HG03175 (cell line): Measurements from ENCODE around the gene NRG4.
"Not testable (repeated sequence)": the region's sequence is repeated elsewhere in the genome, so short reads cannot be mapped to it uniquely, and the experiment has no call there.

ENCODE experiments used
- ATAC-seq: cut with Tn5 transposase; IDR thresholded peaks from one replicate; pipeline ENCODE4 v1.9.1; 2021; ENCODE audit warnings: mild to moderate bottlenecking, moderate library complexity; ENCODE audit not compliant: unreplicated experiment

Gene NRG4

DNA sequence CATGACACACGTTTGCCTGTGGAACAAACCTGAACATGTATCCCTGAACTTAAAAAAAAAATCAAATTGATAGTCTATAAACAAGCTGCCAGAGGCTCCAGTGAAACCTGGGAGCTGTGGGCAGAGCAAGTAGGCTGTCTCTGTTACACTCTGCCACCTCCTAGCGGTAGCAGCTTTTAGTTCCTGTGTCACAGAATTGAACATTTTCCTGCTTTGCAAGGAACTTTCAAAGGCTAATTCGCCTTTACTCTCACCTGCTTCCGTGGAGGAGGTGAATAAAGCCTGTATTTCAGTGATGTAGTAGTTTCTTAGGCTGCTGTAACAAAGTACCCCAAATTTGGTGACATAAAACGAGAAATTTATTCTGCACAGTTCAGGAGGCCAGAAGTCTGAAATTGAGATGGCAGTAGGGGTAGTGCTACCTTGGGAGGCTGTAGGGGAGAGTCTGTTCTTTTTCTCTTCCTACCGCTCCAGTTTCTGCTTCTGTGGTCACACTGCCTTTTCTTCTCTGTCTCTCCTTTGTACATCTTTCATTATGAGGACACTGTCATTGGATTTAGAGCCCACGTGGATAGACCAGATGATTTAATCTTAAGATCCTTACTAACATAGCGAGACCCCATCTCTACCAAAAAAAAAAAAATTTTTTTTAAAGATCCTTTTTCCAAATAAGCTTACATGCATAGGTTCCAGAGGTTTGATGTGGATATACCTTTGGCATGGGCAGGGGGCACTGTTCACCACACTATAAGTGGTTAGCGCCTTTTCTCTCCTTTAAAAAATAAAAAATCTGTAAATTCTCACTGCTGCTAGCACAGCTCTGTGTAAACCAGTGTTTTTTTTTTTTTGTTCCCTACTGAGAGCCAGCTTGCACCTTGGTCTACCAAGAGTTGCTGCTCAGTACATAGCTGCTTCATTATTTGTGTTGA lies 83.3 kb downstream of the NRG4 start:
- ATAC-seq: no peak

DNA sequence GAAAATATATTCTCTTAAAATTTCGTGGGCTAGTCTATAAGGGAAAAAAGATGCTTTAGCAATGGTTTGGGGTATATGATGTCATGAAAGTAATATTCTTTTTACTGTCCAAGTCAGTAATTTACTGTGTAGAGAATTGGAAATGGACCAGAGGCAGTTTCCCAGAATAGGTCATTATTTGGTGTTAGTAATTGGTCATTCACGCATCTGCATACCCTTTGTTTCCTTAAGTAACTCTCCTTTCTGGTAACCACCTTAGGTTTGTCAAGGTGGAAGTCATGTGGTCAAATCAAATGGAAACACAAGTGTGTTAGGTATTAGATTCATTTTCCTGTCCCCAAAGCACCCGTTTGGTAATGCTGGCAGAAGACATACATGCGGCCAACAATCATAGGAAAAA lies 84.6 kb downstream of the NRG4 start:
- no peak for ATAC-seq

DNA sequence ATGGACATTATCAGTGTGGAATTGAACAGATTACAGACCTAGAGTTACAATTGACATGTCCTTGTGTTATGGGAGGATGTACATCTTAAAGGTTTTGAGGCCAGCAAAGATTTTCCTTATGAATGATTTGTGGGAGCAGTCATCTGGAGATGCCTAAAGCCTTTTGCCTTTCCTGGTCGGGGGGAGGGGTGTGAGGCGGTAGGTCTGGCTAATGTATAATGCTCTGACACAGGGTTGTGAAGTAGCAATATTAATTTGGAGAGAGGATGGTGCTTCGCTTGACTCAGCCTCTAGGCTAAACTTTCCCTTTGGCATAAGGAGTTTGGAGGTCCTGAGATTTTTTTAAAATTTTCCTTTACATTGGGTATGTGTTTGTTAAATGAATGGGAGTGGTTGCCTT lies 85.3 kb downstream of the NRG4 start:
- ATAC-seq: no peak

DNA sequence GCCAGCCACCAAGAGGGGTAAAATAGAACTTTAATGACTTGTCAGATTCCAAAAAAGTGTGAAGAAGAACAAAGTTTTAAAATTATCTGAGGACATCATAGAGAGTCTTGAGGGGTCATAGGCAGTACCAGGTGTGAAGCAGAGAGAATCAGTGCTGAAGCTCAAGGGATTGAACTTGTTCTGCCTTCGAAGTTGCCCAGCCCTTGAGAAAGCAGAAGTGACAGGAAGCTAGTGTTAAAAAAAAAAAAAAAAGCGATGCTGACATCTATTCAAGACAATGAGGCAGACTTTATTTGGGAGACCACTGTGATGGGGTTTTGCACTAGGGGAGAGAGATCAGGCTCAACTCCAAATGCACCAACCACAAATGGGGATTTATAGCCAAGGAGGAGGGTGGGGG lies 86.8 kb downstream of the NRG4 start:
- no peak for ATAC-seq

DNA sequence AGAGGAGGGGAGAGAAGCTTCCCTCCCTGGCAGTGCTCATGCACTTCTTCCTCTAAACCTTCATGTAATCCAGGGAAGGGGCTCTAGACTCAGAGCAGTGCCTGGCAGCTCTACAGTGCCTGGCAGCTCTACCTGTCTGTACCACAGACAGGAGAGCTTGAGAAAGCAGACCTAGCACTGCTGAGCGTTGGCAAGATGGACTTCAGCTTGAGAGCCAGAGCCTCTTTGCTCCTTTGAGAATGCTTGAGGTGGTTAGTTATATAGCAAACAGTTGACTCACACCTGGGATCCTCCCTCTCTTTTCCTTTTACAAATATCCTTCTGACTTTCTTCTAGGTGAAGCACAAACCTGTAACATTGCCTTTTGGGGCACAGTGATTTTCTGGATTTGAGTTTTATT lies 87.6 kb downstream of the NRG4 start:
- ATAC-seq: no peak

DNA sequence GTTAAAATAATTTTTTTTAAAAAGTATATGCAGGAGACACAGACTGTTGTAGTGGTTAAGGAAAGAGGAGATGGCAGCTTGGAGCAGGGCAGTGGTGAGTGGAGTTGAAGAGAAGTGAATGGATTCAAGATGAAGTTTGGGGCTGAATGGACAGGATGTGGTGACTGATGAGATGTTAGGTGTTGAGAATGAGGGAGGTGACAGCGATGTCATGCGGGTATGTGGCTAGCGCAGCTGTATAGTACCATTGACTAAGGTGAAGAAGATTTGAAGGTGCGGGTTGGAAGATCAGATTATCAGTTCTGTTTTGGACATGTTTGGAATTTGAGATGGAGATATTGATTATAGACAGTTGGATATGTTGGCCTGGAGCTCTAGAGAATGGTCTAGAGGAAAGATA lies 88.5 kb downstream of the NRG4 start:
- no peak for ATAC-seq

DNA sequence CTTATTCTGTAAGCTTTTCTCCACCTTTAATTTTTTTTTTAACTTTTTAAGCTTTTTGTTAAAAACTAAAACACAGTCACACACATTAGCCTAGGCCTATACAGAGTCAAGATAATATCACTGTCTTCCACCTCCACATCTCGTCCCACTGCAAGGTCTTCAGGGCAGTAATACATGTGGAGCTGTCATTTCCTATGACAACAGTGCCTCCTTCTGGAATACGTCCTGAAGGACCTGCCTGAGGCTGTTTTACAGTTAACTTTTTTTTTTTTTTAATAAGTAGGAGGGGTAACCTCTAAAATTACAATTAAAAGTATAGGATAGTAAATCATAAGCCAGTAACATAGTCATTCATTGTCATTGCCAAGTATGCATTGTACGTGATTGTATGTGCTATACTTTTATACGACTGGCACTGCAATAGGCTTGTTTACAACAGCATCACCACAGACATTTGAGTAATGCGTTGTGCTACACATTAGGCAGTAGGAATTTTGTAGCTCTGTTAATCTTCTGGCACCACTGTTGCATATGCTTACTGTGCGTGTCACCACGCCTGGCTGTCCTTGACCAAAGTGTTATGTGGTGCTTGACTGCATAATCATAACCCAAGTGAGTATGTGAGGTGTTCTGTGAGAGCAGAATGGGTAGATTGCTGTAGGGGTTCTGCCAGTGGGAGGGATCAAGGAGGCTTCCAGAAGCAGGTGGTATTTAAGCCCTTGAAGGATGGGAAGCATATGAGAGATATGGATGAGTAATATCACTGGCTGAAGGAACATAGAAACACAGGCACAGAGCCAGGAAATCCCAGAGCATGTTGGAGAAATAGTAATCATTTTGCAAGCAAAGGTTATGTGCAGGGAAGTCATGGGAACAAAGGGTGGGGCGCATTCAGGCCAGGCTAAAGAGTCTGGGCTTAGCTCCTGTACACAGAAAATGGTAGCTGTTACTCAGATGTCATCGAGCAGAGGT lies 90.2 kb downstream of the NRG4 start:
- no peak for ATAC-seq

DNA sequence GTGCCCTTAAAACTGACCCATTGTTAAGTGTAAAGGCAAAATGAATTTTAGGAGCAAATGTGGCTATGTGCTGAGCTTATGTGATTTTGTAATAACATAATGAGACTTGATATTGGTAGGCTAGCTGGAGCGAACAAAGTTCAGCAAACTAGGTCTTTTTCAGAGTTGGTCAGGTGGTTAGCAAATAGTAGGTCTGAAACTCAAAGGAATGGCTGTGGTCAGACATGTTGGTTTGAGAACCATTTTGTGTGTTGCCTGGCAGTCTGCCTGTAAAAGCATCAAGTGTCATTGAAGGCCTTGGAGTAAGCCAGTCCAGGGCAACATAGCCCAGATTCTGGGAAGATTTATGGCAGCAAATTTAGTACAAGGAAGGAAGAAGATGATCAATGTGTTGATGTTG lies 92.1 kb downstream of the NRG4 start:
- ATAC-seq: no peak

DNA sequence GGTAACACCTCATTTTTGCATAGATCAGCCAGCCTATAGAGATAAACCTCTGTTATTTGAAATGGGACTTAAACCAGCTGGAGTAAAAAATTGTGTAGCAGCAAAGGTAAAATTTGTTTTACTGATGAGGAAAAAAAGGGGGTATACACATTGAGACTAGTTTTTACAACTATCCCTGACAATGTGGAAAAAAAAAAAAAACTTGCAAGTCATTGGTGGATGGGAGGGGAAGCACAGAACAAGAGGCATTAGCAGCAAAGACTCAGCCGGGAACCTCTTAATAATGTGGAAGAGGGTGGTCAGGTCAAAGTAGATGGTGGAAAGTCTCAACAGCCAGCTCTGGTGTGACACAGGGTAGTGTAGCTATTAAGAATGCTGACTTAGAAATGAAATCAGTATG lies 94.1 kb downstream of the NRG4 start:
- no peak for ATAC-seq

DNA sequence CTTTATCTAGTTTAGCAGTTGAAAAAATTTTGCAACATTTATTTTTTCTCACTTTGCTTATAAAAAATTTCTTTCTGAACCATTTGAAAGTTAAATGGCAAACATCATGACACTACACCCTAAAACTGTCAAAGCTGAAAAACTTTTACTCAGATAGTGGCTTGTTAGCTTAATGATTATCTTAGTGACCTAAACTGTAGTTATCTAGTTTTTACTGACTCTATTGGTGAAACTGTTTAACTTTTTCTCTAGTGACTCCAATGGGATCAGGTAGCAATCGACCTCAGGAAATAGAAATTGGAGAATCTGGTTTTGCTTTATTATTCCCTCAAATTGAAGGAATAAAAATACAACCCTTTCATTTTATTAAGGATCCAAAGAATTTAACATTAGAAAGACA lies 95.2 kb downstream of the NRG4 start:
- no peak for ATAC-seq

DNA sequence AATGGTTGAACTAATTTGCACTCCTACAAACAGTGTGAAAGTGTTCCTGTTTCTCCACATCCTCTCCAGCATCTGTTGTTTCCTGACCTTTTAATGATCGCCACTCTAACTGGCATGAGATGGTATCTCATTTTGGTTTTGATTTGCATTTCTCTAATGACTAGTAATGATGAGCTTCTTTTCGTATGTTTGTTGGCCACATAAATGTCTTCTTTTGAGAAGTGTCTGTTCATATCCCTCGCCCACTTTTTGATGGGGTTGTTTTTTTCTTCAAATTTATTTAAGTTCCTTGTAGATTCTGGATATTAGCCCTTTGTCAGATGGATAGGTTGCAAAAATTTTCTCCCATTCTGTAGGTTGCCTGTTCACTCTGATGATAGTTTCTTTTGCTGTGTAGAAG lies 101.9 kb downstream of the NRG4 start:
- not testable (repeated sequence) for ATAC-seq

DNA sequence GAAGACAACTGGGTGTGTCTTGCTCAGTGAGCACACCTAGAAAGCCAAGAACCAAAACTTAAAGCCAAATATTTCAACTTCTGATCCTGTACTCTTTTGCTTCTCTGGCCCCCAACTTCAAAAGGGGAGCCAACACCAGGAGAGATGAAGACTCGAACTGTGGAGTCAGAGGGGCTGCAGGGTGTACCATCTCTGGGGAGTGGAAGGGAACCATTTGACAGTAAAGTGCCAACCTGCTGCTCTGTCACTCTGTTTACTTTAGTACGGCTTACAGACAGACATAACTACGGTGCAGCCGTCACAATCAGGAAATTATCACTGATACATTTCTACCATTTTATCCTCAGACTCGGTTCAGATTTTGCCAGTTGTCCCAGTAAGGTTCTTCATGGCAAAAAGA lies 107.0 kb downstream of the NRG4 start:
- no peak for ATAC-seq

DNA sequence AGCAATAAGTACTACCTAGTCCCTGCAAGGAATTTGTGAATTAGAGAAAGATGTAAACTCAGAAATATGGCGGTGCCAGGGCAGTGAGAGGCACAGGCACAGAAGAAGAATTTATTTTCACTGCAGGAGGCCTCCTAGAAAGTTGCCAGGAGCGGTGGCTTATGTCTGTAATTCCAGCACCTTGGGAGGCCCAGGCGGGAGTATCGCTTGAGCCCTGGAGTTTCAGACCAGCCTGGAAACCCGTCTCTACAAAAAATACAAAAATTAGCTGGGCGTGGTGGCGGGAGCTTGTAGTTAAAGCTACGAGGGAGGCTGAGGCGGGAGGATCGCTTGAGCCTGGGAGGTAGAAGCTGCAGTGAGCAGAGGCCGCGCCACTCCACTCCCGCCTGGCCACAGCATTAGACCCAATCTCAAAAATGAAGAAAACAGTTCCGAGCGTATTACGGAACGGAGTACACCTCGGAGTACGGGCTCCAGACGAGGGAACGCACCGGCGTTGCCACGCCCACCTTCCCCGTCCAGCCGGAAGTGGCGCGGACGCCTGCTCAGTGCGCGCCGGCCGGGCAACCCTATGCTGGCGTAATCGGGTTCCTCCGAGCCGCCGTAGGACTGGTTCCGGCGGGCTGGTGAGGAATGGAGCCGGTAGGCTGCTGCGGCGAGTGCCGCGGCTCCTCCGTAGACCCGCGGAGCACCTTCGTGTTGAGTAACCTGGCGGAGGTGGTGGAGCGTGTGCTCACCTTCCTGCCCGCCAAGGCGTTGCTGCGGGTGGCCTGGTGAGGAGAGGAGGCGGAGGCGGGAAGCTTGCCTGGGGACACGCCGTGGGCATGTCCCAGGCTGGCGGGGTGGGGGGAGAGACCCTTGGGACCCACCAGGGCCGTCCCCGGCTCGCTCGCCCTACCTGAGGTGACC lies 108.6 kb downstream of the NRG4 start, which contains the start of gene FBXO22:
Gene FBXO22 (plus strand): TSS at position 548 of the 909 bp plus-strand sequence. CDS start 86 bp downstream, at position 634.
- peak; percentile 93 for ATAC-seq

DNA sequence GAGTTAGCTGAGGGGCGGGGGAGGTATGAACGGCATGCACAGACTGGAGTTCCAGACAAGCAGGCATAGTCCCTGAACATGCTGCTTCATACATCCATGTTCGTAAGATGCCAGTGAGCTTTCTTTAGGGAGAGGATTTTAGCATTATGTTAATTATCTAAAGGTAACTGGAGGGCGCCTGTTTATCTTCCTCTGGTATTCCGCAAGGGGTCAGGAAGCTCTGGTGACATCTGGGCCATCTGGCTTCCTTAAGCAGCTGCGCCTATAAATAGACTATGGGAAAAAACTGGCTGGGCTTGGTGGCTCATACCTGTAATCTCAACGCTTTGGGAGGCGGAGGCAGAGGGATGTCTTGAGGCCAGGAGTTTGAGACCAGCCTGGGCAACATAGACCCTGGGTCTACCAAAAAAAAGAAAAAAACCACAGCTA lies 110.1 kb downstream of the NRG4 start:
- ATAC-seq: no peak

DNA sequence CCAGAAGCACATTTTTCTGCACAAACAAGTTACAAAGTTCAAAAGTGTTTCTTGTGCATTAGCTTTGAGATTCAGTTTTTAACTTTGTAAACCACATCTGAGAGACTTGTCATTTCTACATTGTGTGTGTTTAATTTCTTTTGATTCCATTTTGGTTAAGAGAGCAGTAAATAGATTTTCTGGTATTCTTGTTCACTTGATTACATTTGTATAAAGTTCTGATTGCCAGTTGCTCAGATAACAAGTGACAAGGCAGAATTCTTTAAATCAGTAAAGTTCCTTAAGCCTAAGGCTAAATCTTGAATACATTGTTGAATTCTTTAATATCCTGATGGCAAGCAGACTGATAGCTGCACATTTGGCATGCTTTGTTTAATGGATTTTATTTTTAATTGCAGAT lies 111.6 kb downstream of the NRG4 start:
- ATAC-seq: no peak

DNA sequence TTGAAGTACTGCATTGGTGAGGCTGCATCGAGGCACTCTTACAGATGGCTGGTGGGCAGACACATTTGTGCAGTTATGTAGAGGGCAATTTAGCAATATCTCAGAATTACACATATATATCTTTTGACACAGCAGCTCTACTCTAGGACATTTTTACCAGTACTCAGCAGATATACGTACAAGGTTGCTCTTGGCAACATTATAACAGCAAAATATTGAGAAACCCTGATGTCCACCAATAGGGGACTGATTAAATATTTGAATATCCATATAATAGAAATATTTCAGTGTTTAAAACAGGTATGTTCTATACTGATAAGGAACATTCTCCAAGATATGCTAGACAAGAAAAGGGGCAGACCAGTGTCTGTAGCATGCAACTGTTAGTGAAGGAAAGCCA lies 116.5 kb downstream of the NRG4 start:
- ATAC-seq: no peak

DNA sequence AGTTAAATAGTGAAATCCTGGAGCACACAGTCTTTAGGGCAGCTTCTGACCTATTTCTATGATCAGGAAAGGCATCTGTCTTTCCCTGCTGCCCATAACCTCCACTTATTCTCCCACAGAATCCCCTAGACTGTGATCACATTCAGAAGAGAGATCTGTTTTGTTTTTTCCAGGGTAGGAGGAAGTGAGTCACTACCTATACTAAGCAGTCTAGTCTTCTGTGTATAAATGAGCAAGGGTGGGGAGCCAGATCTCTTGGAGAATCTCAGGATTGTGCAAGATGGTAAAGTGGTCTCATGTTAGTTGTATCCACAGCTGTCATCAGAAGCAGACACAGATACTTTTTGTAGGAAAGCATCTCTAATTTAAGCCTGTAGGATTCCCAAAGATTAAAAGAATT lies 120.3 kb downstream of the NRG4 start:
- ATAC-seq: no peak
